Panc1 (cell line): ENCODE results near the gene SPSB1. TPM values are rescaled to one million over a fixed set of nuclear protein-coding genes. Genes with fewer than 3 reads are reported as not detected.

ENCODE experiments used
- ATAC-seq: fragments of 200-7000 bp; cut with Tn5 transposase; 2 replicates; pipeline ENCODE4 v1.9.1; 2020; ENCODE audit warnings: mild to moderate bottlenecking, moderate library complexity
- BruUV-seq: library from RNA; stranded (reverse); fragments of 400-500 nt; replicated peaks from 2 replicates; lab custom pipeline; 2021; lab: Mats Ljungman, UMichigan
- CTCF ChIA-PET: fragments of 300-600 bp; sonication (Branson Sonifier 250); formaldehyde crosslinking; loops from one replicate; lab custom pipeline; 2022; ENCODE audit warnings: antibody characterized with exemption; lab: Charles Lee
- POLR2A ChIA-PET: fragments of 300-600 bp; sonication (Branson Sonifier 250); formaldehyde crosslinking; loops from one replicate; lab custom pipeline; 2022; ENCODE audit warnings: antibody characterized with exemption; lab: Charles Lee
- DNase-seq: peaks from one replicate; pipeline ENCODE4 v3.0.0-alpha.2; 2010; ENCODE audit warnings: low read depth, low spot score
- H3K27ac ChIP-seq: 2 replicates; pipeline ENCODE4 v1.5.1; 2011; ENCODE audit warnings: mild to moderate bottlenecking, low read length, inconsistent platforms
- H3K27me3 ChIP-seq: fragments of 200-500 bp; sonication (Bioruptor generic); 2 replicates; pipeline ENCODE4 v1.6.0; 2014; ENCODE audit warnings: low read length, inconsistent platforms; ENCODE audit not compliant: control insufficient read depth, insufficient read depth
- H3K36me3 ChIP-seq: fragments of 200-500 bp; sonication (Bioruptor generic); 2 replicates; pipeline ENCODE4 v1.5.1; 2014; ENCODE audit warnings: inconsistent platforms, mild to moderate bottlenecking, low read length, moderate library complexity; ENCODE audit not compliant: control insufficient read depth, insufficient read depth
- H3K4me1 ChIP-seq: 2 replicates; pipeline ENCODE4 v1.5.1; 2011; ENCODE audit warnings: inconsistent platforms, mild to moderate bottlenecking, low read length, moderate library complexity; ENCODE audit not compliant: control insufficient read depth, insufficient read depth
- H3K4me3 ChIP-seq, 2 experiments: 2 replicates each; pipeline ENCODE4 v1.5.1; 2011 to 2012; ENCODE audit warnings: low read depth in 2 of 2, low read length in 2 of 2, mild to moderate bottlenecking in 2 of 2, inconsistent platforms in 1 of 2, moderate library complexity in 1 of 2
- H3K9me3 ChIP-seq: fragments of 200-500 bp; sonication (Bioruptor generic); 2 replicates; pipeline ENCODE4 v1.5.1; 2014; ENCODE audit warnings: low read depth, mild to moderate bottlenecking, inconsistent platforms, low read length, moderate library complexity; ENCODE audit not compliant: control insufficient read depth, insufficient read depth
- CTCF ChIP-seq: fragments of 450-650 bp; IDR thresholded peaks from 2 replicates; pipeline ENCODE4 v1.5.1; 2017; ENCODE audit warnings: mild to moderate bottlenecking
- POLR2AphosphoS5 ChIP-seq: IDR thresholded peaks from 2 replicates; pipeline ENCODE4 v1.6.1; 2012; ENCODE audit warnings: mild to moderate bottlenecking, low read depth, low read length, moderate library complexity
- REST ChIP-seq, 2 experiments: IDR thresholded peaks; 2 replicates each; pipeline ENCODE4 v1.6.1; 2011 to 2012; ENCODE audit warnings: low read depth in 2 of 2, control low read depth in 1 of 2, low read length in 1 of 2, mild to moderate bottlenecking in 1 of 2, moderate library complexity in 1 of 2; ENCODE audit not compliant: insufficient read depth in 1 of 2
- SIN3A ChIP-seq: IDR thresholded peaks from 2 replicates; pipeline ENCODE4 v1.6.1; 2012; ENCODE audit warnings: low read depth, mild to moderate bottlenecking, low read length, moderate library complexity, borderline replicate concordance; ENCODE audit not compliant: insufficient read depth
- TCF7L2 ChIP-seq: IDR thresholded peaks from 2 replicates; pipeline ENCODE4 v1.6.1; 2011; ENCODE audit warnings: mild to moderate bottlenecking, low read depth, low read length, inconsistent platforms
- in situ Hi-C: cut with HindIII; loops from 2 replicates; pipeline ENCODE4 v1.10.0; 2016; ENCODE audit warnings: low sequenced_read_pairs, low pct_unique_long_range_greater_than_20kb
- intact Hi-C: fragments of 100-400 bp; cut with micrococcal nuclease; formaldehyde crosslinking; loops from one replicate; pipeline ENCODE4 v1.10.0; 2022; ENCODE audit not compliant: unreplicated experiment
- total RNA-seq: library from RNA; stranded (reverse); gene quantifications from one replicate; pipeline ENCODE4 v1.2.1, GENCODE V29; 2021; ENCODE audit not compliant: unreplicated experiment

The SPSB1 gene
- total RNA-seq, 1 experiment from 2014 or later, result 73.7 TPM

DNA sequence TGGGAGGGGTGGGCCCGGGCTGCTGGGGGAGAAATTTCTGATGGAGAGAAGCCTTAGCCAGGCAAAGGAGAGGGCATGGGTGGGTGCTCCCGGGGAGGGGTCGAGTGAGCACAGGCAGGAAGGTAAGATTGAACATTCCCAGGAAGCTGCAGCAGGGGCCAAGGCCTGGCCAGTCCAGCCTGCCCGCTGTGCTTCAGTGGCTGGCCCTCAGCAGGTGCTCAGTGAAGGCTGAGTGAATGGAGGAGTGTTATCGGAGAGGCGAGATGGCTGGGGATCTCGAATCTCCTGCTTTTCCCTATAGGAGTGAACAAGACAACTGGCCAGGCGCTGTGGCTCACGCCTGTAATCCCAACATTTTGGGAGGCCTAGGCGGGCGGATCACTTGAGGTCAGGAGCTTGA, 20.9 kb downstream of the SPSB1 start:
- no peak for ATAC-seq
- no peak for DNase-seq
- POLR2A ChIA-PET, result interaction anchor here (0.7 to 0.9 kb wide), 2 partner anchors 15 to 99 kb away, joined by 4 to 14 read pairs; no protein-coding TSS in a partner anchor

GRCh38 chr1:9314111-9314510, 21.4 kb downstream of the SPSB1 start:
- CTCF ChIA-PET, result no interaction called here
- Histone ChIP-seq H3K27me3 (no peaks in the 10 kb centered on the region), H3K9me3 (no peaks in the 10 kb centered on the region), H3K4me1 (peaks cover 81% of the 10 kb centered on the region), H3K27ac (peak overlapping the region; percentile 81), H3K4me3 (no peak overlapping the region), H3K36me3 (no peaks in the 10 kb centered on the region)
- POLR2A ChIA-PET, result interaction anchor here (0.7 to 0.9 kb wide), 3 partner anchors 16 to 99 kb away, joined by 4 to 14 read pairs (median 4); no protein-coding TSS in a partner anchor
- intact Hi-C loops, result no loop called here
- no TSS peak for BruUV-seq
- in situ Hi-C loops, result no loop called here
- ATAC-seq (no peak), DNase-seq (no peak)
- TF ChIP-seq POLR2AphosphoS5, result no peak
- TF ChIP-seq SIN3A, result no peak
- TF ChIP-seq TCF7L2, result no peak
- TF ChIP-seq CTCF, result no peak
- TF ChIP-seq REST (IDR thresholded peaks at IDR 0.05; ENCODE audit: insufficient read depth in 1 of 2, low read depth in 2 of 2, low read length in 1 of 2), result no peak

More for the DNA sequence above, 20.9 kb downstream of the SPSB1 start:
- Histone ChIP-seq H3K27ac (peak overlapping the region; percentile 29; the same call in 1 of the 2 replicates), H3K36me3 (no peaks in the 10 kb centered on the region), H3K4me1 (peaks cover 80% of the 10 kb centered on the region), H3K4me3 (no peak overlapping the region), H3K9me3 (no peaks in the 10 kb centered on the region), H3K27me3 (no peaks in the 10 kb centered on the region)
- in situ Hi-C loops, result no loop called here
- TF ChIP-seq REST (IDR thresholded peaks at IDR 0.05; ENCODE audit: insufficient read depth in 1 of 2, low read depth in 2 of 2, low read length in 1 of 2), result no peak
- no peak for TF ChIP-seq SIN3A
- no peak for TF ChIP-seq TCF7L2
- no peak for TF ChIP-seq POLR2AphosphoS5
- TF ChIP-seq CTCF, result no peak
- no TSS peak for BruUV-seq
- CTCF ChIA-PET, result no interaction called here
- intact Hi-C loops, result no loop called here
